HCT116 (cell line): ENCODE measurements around the gene COL8A2. TPM values are rescaled to one million over a fixed set of nuclear protein-coding genes. Genes with fewer than 3 reads are reported as not detected.

ENCODE experiments used
- ATAC-seq: fragments of 200-7000 bp; cut with Tn5 transposase; 2 replicates; pipeline ENCODE4 v1.9.1; 2020; ENCODE audit warnings: mild to moderate bottlenecking, moderate library complexity
- BruUV-seq: library from RNA; stranded (reverse); fragments of 400-500 nt; replicated peaks from 2 replicates; lab custom pipeline; 2021; lab: Mats Ljungman, UMichigan
- CTCF ChIA-PET: fragments of 300-600 bp; sonication (Branson Sonifier 250); formaldehyde crosslinking; loops from one replicate; lab custom pipeline; 2021; ENCODE audit warnings: antibody characterized with exemption; lab: Charles Lee
- POLR2A ChIA-PET: fragments of 300-600, 350-600 bp; sonication (Branson Sonifier 250); formaldehyde crosslinking; loops from one replicate; lab custom pipeline; 2021; ENCODE audit warnings: antibody characterized with exemption; lab: Charles Lee
- RAD21 ChIA-PET, 2 experiments: fragments of 300-600 bp; sonication (Branson Sonifier 250); formaldehyde crosslinking; loops; one replicate each; lab custom pipeline; 2023; ENCODE audit warnings: low total read pairs in 2 of 2; ENCODE audit not compliant: uncharacterized antibody in 2 of 2, unreplicated experiment in 2 of 2, low non-redundant PET in 1 of 2; lab: Charles Lee
- DNase-seq: peaks from one replicate; pipeline ENCODE4 v3.0.0-alpha.2; 2010; ENCODE audit warnings: low read depth, low spot score
- H2AFZ ChIP-seq: fragments of 200-600 bp; shearing (Covaris generic), sonication (generic); 2 replicates; pipeline ENCODE4 v1.6.1; 2017; ENCODE audit warnings: low read depth, mixed run types, mixed read lengths, antibody characterized with exemption, low read length; ENCODE audit not compliant: poor library complexity, severe bottlenecking
- H3K27ac ChIP-seq: 2 replicates; pipeline ENCODE4 v1.5.1; 2012; ENCODE audit warnings: low read depth, low read length
- H3K27me3 ChIP-seq: fragments of 200-600 bp; sonication (generic); 2 replicates; pipeline ENCODE4 v1.6.1; 2016; ENCODE audit warnings: mixed run types, low read length, mixed read lengths; ENCODE audit not compliant: insufficient read depth
- H3K36me3 ChIP-seq, 2 experiments: fragments of 200-500 bp in 1 of 2; fragments of 200-600 bp in 1 of 2; sonication (Bioruptor generic) in 1 of 2; sonication (generic) in 1 of 2; 2 replicates each; pipeline versions ENCODE4 v1.5.1 to v1.6.1; 2014 to 2016; ENCODE audit warnings: low read length in 2 of 2, inconsistent platforms in 1 of 2, mixed read lengths in 1 of 2, mixed run types in 1 of 2; ENCODE audit not compliant: insufficient read depth in 2 of 2, control insufficient read depth in 1 of 2
- H3K4me1 ChIP-seq, 2 experiments: fragments of 200-600 bp in 1 of 2; sonication (generic) in 1 of 2; 2 replicates each; pipeline versions ENCODE4 v1.5.1 to v1.6.1; 2012 to 2017; ENCODE audit warnings: low read length in 2 of 2, inconsistent platforms in 1 of 2, mild to moderate bottlenecking in 1 of 2, mixed read lengths in 1 of 2, mixed run types in 1 of 2, moderate library complexity in 1 of 2; ENCODE audit not compliant: insufficient read depth in 2 of 2, control insufficient read depth in 1 of 2
- H3K4me2 ChIP-seq: fragments of 200-600 bp; sonication (generic); 2 replicates; pipeline ENCODE4 v1.6.1; 2017; ENCODE audit warnings: mixed run types, low read length, mixed read lengths
- H3K4me3 ChIP-seq, 2 experiments: fragments of 200-600 bp in 1 of 2; sonication (generic) in 1 of 2; replicated peaks in 1 of 2; 2 replicates each; pipeline ENCODE4 v1.5.1; 2011 to 2016; ENCODE audit warnings: low read length in 2 of 2, control low read depth in 1 of 2, low read depth in 1 of 2, mild to moderate bottlenecking in 1 of 2, mixed read lengths in 1 of 2, mixed run types in 1 of 2
- H3K79me2 ChIP-seq: fragments of 200-600 bp; sonication (generic); 2 replicates; pipeline ENCODE4 v1.6.1; 2017; ENCODE audit warnings: mild to moderate bottlenecking, mixed run types, low read length, moderate library complexity, mixed read lengths; ENCODE audit not compliant: insufficient read depth
- H3K9ac ChIP-seq: fragments of 200-600 bp; sonication (generic); 2 replicates; pipeline ENCODE4 v1.6.1; 2016; ENCODE audit warnings: low read length, mixed read lengths
- H3K9me2 ChIP-seq: fragments of 200-600 bp; sonication (generic), shearing (Covaris generic); 2 replicates; pipeline ENCODE4 v1.6.1; 2017; ENCODE audit warnings: mixed run types, mild to moderate bottlenecking, moderate library complexity; ENCODE audit not compliant: insufficient read depth
- H3K9me3 ChIP-seq, 2 experiments: fragments of 200-500 bp in 1 of 2; fragments of 200-600 bp in 1 of 2; sonication (Bioruptor generic) in 1 of 2; sonication (generic) in 1 of 2; 2 replicates each; pipeline ENCODE4 v1.6.1; 2014 to 2017; ENCODE audit warnings: low read length in 2 of 2, mixed read lengths in 2 of 2, inconsistent platforms in 1 of 2, low read depth in 1 of 2, mild to moderate bottlenecking in 1 of 2, mixed run types in 1 of 2, moderate library complexity in 1 of 2; ENCODE audit not compliant: control insufficient read depth in 1 of 2, insufficient read depth in 1 of 2
- H4K20me1 ChIP-seq: fragments of 200-600 bp; sonication (generic), shearing (Covaris generic); 2 replicates; pipeline ENCODE4 v1.6.1; 2017; ENCODE audit warnings: mixed run types, mild to moderate bottlenecking, moderate library complexity; ENCODE audit not compliant: insufficient read depth
- CBX3 ChIP-seq: IDR thresholded peaks from 2 replicates; pipeline ENCODE4 v1.6.1; 2012; ENCODE audit warnings: low read depth
- CEBPB ChIP-seq: IDR thresholded peaks from 2 replicates; pipeline ENCODE4 v1.6.1; 2012; ENCODE audit warnings: low read depth
- ELF1 ChIP-seq: IDR thresholded peaks from 2 replicates; pipeline ENCODE4 v1.6.1; 2012; ENCODE audit warnings: low read depth, borderline replicate concordance
- EZH2 ChIP-seq: fragments of 200-600 bp; sonication (generic); IDR thresholded peaks from 2 replicates; pipeline ENCODE4 v1.6.1; 2017; ENCODE audit warnings: antibody characterized with exemption, mixed run types
- EZH2phosphoT487 ChIP-seq: fragments of 200-600 bp; IDR thresholded peaks from 2 replicates; pipeline ENCODE4 v1.6.1; 2018; ENCODE audit warnings: antibody characterized with exemption, borderline replicate concordance
- POLR2A ChIP-seq: IDR thresholded peaks from 2 replicates; pipeline ENCODE4 v1.7.0; 2011; ENCODE audit warnings: borderline replicate concordance; ENCODE audit not compliant: insufficient read depth, insufficient read length; ENCODE audit errors: extremely low read depth
- SIN3A ChIP-seq: IDR thresholded peaks from 2 replicates; pipeline ENCODE4 v1.6.1; 2012; ENCODE audit warnings: low read depth
- SRF ChIP-seq: IDR thresholded peaks from 2 replicates; pipeline ENCODE4 v1.6.1; 2012; ENCODE audit warnings: low read depth
- TCF7L2 ChIP-seq: IDR thresholded peaks from 2 replicates; pipeline ENCODE4 v1.7.0; 2011; ENCODE audit warnings: borderline replicate concordance, inconsistent platforms; ENCODE audit not compliant: insufficient read depth, insufficient read length; ENCODE audit errors: extremely low read depth
- YY1 ChIP-seq: IDR thresholded peaks from 2 replicates; pipeline ENCODE4 v1.6.1; 2011; ENCODE audit warnings: low read length, low read depth, moderate library complexity, mild to moderate bottlenecking; ENCODE audit not compliant: insufficient replicate concordance; ENCODE audit errors: extremely low read depth
- ZFX ChIP-seq: fragments of 450-650 bp; IDR thresholded peaks from 2 replicates; pipeline ENCODE4 v1.6.1; 2017
- ZNF274 ChIP-seq: fragments of 200-500 bp; sonication (Bioruptor generic); IDR thresholded peaks from 2 replicates; pipeline ENCODE4 v1.6.1; 2014; ENCODE audit warnings: mild to moderate bottlenecking, low read depth, low read length, inconsistent platforms
- intact Hi-C: fragments of 100-400 bp; cut with micrococcal nuclease; formaldehyde crosslinking; loops from 2 replicates; pipeline ENCODE4 v1.10.0; 2022
- total RNA-seq: library from RNA; stranded (reverse); gene quantifications from one replicate; pipeline ENCODE4 v1.2.1, GENCODE V29; 2021; ENCODE audit not compliant: unreplicated experiment
- TF ChIP-seq, protein P1 (sequence below): IDR thresholded peaks from 2 replicates; pipeline ENCODE4 v1.6.1; 2012; ENCODE audit warnings: low read depth
- TF ChIP-seq, protein P2 (sequence below): IDR thresholded peaks from 2 replicates; pipeline ENCODE4 v1.6.1; 2012
- TF ChIP-seq, protein P3 (sequence below), 3 experiments: fragments of 200-600 bp in 1 of 3; sonication (generic) in 1 of 3; IDR thresholded peaks in 2 of 3; conservative IDR thresholded peaks in 1 of 3; 2 replicates each; pipeline ENCODE4 v1.5.1; 2012 to 2017; ENCODE audit warnings: low read depth in 2 of 3, low read length in 2 of 3, antibody characterized with exemption in 1 of 3, borderline replicate concordance in 1 of 3, control low read depth in 1 of 3, mild to moderate bottlenecking in 1 of 3, mixed read lengths in 1 of 3, mixed run types in 1 of 3, moderate library complexity in 1 of 3; ENCODE audit not compliant: insufficient read depth in 1 of 3
- TF ChIP-seq, protein P4 (sequence below): IDR thresholded peaks from 2 replicates; pipeline ENCODE4 v1.6.1; 2011; ENCODE audit warnings: mild to moderate bottlenecking, low read length, moderate library complexity; ENCODE audit not compliant: insufficient replicate concordance; ENCODE audit errors: extremely low read depth

Gene COL8A2
- total RNA-seq, 1 experiment from 2014 or later: 0.05 TPM

DNA sequence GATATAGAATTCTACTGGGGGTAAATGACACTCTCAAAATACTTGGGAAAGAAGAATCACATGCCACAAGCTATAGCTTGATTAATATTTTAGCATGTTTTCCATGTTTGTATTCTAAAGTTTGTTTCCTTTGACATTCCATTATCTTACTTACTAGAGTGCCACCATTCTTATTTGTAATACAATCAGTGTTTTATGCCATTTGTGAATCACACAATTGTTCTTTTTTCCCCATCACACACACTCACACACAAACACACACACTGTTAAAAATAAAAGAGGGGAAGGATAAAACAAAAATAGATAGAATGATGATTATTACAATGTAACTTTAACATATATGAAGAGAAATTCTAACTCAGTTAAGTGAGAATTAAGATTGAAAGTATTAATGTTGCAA is 57.2 kb downstream of the COL8A2 start:
- H3K79me2 ChIP-seq: no peaks in the 10 kb centered on the region
- no peaks in the 10 kb centered on the region for H3K9me3 ChIP-seq
- DNase-seq (no peak), ATAC-seq (no peak)
- no peak overlapping the region for H3K4me3 ChIP-seq
- RAD21 ChIA-PET: no interaction called here
- H3K9ac ChIP-seq: no peak overlapping the region
- H3K27me3 ChIP-seq: no peaks in the 10 kb centered on the region
- no peaks in the 10 kb centered on the region for H4K20me1 ChIP-seq
- no peak overlapping the region for H3K4me2 ChIP-seq
- CTCF ChIA-PET: no interaction called here
- no peak for TF ChIP-seq EZH2phosphoT487
- no peak for TF ChIP-seq ZFX
- TF ChIP-seq SRF: no peak
- no peak for TF ChIP-seq POLR2A
- no peak for TF ChIP-seq ZNF274
- TF ChIP-seq CBX3: no peak
- no peak for TF ChIP-seq ELF1
- no peak for TF ChIP-seq CEBPB
- TF ChIP-seq, protein P1, sequence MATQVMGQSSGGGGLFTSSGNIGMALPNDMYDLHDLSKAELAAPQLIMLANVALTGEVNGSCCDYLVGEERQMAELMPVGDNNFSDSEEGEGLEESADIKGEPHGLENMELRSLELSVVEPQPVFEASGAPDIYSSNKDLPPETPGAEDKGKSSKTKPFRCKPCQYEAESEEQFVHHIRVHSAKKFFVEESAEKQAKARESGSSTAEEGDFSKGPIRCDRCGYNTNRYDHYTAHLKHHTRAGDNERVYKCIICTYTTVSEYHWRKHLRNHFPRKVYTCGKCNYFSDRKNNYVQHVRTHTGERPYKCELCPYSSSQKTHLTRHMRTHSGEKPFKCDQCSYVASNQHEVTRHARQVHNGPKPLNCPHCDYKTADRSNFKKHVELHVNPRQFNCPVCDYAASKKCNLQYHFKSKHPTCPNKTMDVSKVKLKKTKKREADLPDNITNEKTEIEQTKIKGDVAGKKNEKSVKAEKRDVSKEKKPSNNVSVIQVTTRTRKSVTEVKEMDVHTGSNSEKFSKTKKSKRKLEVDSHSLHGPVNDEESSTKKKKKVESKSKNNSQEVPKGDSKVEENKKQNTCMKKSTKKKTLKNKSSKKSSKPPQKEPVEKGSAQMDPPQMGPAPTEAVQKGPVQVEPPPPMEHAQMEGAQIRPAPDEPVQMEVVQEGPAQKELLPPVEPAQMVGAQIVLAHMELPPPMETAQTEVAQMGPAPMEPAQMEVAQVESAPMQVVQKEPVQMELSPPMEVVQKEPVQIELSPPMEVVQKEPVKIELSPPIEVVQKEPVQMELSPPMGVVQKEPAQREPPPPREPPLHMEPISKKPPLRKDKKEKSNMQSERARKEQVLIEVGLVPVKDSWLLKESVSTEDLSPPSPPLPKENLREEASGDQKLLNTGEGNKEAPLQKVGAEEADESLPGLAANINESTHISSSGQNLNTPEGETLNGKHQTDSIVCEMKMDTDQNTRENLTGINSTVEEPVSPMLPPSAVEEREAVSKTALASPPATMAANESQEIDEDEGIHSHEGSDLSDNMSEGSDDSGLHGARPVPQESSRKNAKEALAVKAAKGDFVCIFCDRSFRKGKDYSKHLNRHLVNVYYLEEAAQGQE: no peak
- TF ChIP-seq EZH2: no peak
- no peak for TF ChIP-seq TCF7L2
- TF ChIP-seq, protein P2, sequence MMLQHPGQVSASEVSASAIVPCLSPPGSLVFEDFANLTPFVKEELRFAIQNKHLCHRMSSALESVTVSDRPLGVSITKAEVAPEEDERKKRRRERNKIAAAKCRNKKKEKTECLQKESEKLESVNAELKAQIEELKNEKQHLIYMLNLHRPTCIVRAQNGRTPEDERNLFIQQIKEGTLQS: no peak
- TF ChIP-seq YY1: no peak
- no peak for TF ChIP-seq SIN3A
- TF ChIP-seq, protein P3, sequence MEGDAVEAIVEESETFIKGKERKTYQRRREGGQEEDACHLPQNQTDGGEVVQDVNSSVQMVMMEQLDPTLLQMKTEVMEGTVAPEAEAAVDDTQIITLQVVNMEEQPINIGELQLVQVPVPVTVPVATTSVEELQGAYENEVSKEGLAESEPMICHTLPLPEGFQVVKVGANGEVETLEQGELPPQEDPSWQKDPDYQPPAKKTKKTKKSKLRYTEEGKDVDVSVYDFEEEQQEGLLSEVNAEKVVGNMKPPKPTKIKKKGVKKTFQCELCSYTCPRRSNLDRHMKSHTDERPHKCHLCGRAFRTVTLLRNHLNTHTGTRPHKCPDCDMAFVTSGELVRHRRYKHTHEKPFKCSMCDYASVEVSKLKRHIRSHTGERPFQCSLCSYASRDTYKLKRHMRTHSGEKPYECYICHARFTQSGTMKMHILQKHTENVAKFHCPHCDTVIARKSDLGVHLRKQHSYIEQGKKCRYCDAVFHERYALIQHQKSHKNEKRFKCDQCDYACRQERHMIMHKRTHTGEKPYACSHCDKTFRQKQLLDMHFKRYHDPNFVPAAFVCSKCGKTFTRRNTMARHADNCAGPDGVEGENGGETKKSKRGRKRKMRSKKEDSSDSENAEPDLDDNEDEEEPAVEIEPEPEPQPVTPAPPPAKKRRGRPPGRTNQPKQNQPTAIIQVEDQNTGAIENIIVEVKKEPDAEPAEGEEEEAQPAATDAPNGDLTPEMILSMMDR (IDR thresholded peaks at IDR 0.05 in 2 of 3, conservative IDR thresholded peaks at IDR 0.05 in 1 of 3; ENCODE audit: borderline replicate concordance in 1 of 3, insufficient read depth in 1 of 3, low read depth in 2 of 3, low read length in 2 of 3): no peak
- TF ChIP-seq, protein P4, sequence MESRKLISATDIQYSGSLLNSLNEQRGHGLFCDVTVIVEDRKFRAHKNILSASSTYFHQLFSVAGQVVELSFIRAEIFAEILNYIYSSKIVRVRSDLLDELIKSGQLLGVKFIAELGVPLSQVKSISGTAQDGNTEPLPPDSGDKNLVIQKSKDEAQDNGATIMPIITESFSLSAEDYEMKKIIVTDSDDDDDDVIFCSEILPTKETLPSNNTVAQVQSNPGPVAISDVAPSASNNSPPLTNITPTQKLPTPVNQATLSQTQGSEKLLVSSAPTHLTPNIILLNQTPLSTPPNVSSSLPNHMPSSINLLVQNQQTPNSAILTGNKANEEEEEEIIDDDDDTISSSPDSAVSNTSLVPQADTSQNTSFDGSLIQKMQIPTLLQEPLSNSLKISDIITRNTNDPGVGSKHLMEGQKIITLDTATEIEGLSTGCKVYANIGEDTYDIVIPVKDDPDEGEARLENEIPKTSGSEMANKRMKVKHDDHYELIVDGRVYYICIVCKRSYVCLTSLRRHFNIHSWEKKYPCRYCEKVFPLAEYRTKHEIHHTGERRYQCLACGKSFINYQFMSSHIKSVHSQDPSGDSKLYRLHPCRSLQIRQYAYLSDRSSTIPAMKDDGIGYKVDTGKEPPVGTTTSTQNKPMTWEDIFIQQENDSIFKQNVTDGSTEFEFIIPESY: no peak
- no peak overlapping the region for H3K27ac ChIP-seq
- peaks cover 0 to 5% of the 10 kb centered on the region in 2 experiments; a peak in 1 of 4 replicates for H3K4me1 ChIP-seq
- intact Hi-C loops: no loop called here
- H2AFZ ChIP-seq: no peak overlapping the region
- H3K36me3 ChIP-seq: no peaks in the 10 kb centered on the region
- no TSS peak for BruUV-seq
- POLR2A ChIA-PET: no interaction called here
- H3K9me2 ChIP-seq: no peaks in the 10 kb centered on the region
